Sciatic nerve (tissue), 2 donors: ENCODE results near the gene MME. TPM values are rescaled to one million over a fixed set of nuclear protein-coding genes. Genes with fewer than 3 reads are reported as not detected.

Source experiments
- ATAC-seq: fragments of 200-7000 bp; cut with Tn5 transposase; one replicate; pipeline ENCODE4 v1.9.1; 2020; ENCODE audit warnings: mild to moderate bottlenecking, moderate library complexity
- DNase-seq: peaks from one replicate; pipeline ENCODE4 v3.0.0-alpha.2; 2020; ENCODE audit warnings: low spot score
- intact Hi-C: fragments of 100-400 bp; cut with DNase I; formaldehyde crosslinking; loops from one replicate; pipeline ENCODE4 v1.14.2; 2022
- total RNA-seq: library from RNA; stranded (reverse); fragmentation: NEBNext Ultra II Directional; extraction: Animal tissue kit (Norgen Biotek cat#: 25700); gene quantifications from one replicate; pipeline ENCODE4 v1.2.1, GENCODE V29; 2021
- donor health status: DM: no; HTN: no; CAD: no.
- donor health status: DM: no; HTN: no; CAD: no.

MME gene
- total RNA-seq, 1 donor from 2014 or later, result 296 TPM

DNA sequence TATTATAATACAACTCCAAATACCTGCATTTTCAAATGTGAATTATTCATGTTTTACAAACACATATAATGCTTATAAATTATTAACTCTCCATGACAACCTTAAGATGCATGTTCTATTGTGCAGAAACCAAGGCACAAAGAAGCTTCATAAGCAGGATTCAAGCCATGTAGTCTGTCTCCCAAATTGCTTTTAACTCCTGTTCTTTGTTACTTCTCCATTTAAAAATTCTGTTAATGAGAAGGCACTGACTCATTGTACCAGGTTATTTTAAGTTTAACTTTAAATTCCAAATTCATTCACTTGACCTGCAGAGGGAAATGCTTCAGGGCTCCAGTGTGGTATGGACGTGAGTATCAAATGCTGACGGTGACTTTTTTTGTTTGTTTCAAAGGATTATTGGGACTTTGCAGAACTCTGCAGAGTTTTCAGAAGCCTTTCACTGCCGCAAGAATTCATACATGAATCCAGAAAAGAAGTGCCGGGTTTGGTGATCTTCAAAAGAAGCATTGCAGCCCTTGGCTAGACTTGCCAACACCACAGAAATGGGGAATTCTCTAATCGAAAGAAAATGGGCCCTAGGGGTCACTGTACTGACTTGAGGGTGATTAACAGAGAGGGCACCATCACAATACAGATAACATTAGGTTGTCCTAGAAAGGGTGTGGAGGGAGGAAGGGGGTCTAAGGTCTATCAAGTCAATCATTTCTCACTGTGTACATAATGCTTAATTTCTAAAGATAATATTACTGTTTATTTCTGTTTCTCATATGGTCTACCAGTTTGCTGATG is 100.0 kb downstream of the MME start:
- intact Hi-C loops, result no loop called here
- no peak for DNase-seq
- ATAC-seq, result no peak

- intact Hi-C loops, result no loop called here
- ATAC-seq (no peak), DNase-seq (no peak)
Observed at GRCh38 chr3:155182467-155182866, 102.3 kb downstream of the MME start.

GRCh38 chr3:155184011-155184410 is 103.9 kb downstream of the MME start:
- intact Hi-C loops, result no loop called here

DNA sequence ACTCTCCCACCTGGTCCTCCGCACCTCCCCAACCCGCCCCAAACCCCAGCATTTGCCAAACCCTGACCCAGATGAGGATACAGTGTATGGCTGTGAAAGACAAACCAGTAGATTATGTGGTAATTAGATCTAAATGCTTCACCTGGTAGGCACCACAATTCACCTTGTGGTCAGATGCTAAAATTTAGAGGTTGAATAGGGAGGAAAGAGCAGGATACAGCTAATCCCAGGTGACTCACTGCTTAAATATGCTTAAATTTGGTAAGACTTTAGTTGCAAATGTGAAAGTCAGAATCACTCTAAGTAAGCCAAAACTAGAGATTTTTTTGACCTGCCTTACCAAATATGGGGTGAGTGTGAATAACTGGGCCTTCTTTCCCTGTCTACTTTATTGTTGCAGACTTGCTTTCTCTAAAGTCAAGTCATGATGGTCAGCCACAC is 105.5 kb downstream of the MME start:
- ATAC-seq (peak; percentile 17), DNase-seq (no peak)
- intact Hi-C loops, result no loop called here

More at GRCh38 chr3:155184011-155184410, 103.9 kb downstream of the MME start:
- no peak for DNase-seq
- ATAC-seq, result no peak

DNA sequence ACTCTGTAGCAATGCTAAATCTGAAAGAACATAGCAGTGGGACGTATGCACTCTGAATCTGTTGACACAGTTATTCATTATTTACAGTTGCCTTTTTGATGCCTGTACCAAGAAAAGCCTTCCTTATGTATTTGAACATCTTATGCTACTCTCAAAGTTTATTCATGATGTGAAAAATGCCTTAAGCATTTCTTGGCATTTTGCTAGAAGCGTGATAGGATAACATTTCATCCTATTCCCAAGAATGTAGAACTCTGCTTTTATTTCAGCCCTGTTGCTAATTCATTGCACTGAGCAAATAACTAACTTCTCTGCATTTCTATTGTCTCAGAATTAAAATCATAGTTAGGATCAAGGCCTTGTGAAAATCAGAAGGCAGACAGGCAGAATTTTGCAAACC is 107.9 kb downstream of the MME start:
- intact Hi-C loops, result no loop called here
- no peak for ATAC-seq
- DNase-seq, result no peak

DNA sequence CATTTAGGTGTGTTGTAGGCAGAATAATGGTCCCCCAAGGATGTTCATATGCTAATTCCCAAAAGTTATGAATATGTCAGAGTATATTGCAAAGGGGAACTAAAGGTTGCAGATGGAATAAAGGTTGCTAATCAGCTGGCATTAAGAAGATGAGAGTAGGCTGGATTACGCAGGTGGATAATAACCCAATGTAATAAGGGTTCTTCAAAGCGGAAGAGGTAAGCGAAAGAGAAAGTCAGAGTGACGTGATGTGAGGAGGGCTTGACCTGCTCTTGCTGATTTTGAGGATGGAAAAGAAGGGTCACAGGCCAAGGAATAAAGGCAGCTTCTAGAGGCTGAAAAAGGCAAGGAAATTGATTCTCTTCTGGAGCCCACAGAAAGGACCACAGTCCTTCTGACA is 109.4 kb downstream of the MME start:
- ATAC-seq (no peak), DNase-seq (no peak)
- intact Hi-C loops, result no loop called here

GRCh38 chr3:155190691-155191090 is 110.6 kb downstream of the MME start:
- DNase-seq (no peak), ATAC-seq (no peak)
- intact Hi-C loops, result no loop called here

- intact Hi-C loops, result no loop called here
- ATAC-seq, result no peak
- no peak for DNase-seq
Observed at GRCh38 chr3:155192957-155193746, 113.0 kb downstream of the MME start.

DNA sequence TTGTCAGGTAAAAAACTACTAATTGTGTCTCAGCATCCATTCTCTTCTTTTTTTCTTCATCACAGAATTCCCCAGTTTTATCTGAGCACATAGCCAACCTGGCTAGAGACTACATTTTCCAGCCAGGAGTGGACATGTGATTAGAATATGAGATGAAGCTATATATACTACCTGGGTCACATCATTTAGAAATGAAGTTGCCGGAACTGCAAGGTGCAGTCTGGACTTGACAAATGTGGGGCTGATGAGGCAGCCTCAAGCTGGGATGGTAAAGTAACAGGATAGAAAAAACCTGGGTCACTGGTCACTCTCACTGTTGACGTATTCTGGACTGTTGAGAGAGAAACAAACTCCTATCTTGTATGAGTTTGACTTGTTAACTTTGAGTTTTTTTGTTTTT is 113.7 kb downstream of the MME start:
- intact Hi-C loops, result no loop called here
- DNase-seq, result no peak
- ATAC-seq, result no peak

DNA sequence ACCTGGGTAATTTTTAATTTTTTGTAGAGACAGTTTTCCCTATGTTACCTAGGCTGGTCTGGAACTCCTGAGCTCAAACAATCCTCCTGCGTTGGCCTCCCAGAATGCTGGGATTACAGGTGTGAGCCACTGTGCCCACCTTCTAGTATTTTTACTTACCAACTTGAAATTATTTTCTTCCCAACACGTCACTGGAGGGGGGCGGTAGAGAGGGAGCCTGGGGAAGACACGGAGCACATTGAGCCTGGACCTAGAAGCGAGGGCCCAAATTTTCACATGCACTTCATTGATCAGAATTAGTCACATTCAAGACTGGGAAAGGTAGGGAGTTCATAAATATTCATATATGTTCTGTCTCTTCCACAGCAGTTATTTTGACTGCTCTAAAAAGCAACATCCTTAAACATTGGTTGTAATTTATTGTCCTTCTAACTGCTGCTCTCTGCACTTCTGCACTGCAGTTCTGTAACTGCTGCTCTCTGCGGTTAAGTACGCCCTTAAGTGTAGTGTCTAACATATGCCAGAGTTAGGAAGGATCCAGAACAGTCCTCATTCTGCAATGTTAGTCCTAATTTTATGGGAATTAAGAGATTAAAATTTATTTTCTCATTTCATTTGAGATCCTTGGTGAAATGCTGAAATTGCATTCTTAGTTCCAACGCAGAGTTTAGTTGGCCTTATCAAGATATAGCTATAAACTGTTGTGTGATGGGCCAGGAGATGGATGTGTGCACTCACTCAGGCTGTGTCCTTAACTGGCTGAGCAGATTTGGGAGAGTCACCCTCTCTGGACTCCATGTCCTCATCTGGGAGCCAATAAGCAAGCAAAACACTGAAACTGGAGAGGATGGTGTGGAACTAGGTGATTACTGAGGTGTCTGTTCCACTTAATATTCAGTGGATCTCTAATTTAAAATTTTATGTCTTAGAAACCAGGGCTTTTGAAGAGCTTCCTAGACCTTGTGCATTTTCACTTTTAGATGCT is 115.1 kb downstream of the MME start:
- DNase-seq, result no peak
- intact Hi-C loops, result no loop called here

GRCh38 chr3:155196131-155197021 is 116.3 kb downstream of the MME start:
- no peak for DNase-seq
- no peak for ATAC-seq
- intact Hi-C loops, result no loop called here

More for the DNA sequence above, 115.1 kb downstream of the MME start:
- no peak for ATAC-seq

GRCh38 chr3:155197786-155198185 is 117.7 kb downstream of the MME start:
- DNase-seq (no peak), ATAC-seq (no peak)
- intact Hi-C loops, result no loop called here

DNA sequence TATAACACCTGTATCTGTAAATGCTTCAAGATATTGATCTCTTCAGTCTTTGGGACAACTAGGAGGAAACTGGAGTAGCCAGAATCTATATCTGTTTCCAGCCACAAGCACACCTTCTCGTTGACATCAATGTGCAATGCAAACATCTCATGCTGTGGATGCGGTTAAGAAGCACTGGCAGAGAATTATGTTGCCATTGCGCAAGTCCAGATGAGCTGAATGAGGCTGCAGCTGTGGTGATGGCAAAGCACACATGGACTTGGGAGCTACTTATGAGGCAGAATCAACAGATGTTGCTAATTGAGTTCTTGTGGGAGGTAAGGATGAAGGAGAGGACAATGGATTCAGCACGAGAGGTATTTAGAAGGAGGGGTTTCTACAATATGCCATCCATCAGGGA is 122.5 kb downstream of the MME start:
- DNase-seq (no peak), ATAC-seq (no peak)
- intact Hi-C loops, result no loop called here

DNA sequence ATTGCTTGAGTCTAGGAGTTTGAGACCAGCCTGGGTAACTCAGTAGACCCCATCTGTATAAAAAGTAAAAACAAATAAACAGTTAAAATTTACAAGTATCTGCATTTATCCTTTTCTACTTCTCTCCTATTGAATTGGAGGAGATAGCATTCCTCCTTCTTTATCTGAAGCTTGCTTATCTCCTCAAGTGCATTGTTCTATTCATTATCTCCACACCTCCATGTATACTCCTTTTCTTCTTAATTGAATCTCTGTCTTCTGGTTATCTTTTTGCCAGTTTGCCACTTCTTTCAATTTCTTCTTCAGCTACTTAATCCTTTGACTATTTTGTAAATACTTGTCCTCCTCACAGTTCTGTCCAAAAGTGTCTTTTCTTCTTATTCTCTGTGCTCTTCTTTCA is 124.7 kb downstream of the MME start:
- DNase-seq, result no peak

GRCh38 chr3:155208183-155208800 is 128.2 kb downstream of the MME start:
- no peak for ATAC-seq
- DNase-seq, result no peak

More for the DNA sequence above, 124.7 kb downstream of the MME start:
- intact Hi-C loops, result no loop called here
- ATAC-seq, result no peak

DNA sequence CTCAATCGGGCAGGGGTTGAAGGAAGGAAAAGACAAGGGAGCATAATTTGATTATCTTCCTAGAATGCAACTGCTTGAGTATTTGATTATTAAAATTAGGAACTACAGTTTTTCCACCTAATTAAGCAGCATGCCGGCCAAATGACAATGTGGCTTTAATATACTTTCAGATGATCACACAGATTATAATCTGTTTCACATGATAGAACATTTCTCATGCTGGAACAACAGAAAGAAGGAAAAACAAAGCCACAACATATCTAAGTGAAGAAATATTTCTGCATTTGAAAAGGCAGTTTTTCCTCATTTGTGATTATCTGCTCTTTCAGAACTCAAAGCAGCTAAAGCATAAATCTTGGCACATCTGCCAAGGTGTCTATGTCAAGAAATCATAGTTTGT is 130.6 kb downstream of the MME start:
- no peak for ATAC-seq
- DNase-seq, result no peak
- intact Hi-C loops, result no loop called here

More at GRCh38 chr3:155208183-155208800, 128.2 kb downstream of the MME start:
- intact Hi-C loops, result no loop called here

- intact Hi-C loops, result no loop called here
- DNase-seq (no peak), ATAC-seq (no peak)
Observed at GRCh38 chr3:155211266-155211665, 131.1 kb downstream of the MME start.

GRCh38 chr3:155211940-155212339 is 131.8 kb downstream of the MME start:
- no peak for DNase-seq
- intact Hi-C loops, result no loop called here
- ATAC-seq, result no peak
